GM18861 (cell line): ENCODE data around the gene LDB1.

Source experiments
- ATAC-seq: cut with Tn5 transposase; IDR thresholded peaks from one replicate; pipeline ENCODE4 v1.9.1; 2021; ENCODE audit not compliant: unreplicated experiment

LDB1 gene

GRCh38 chr10:102066399-102067088, 53.6 kb downstream of the LDB1 start:
- no peak for ATAC-seq

- peak; percentile 19 for ATAC-seq
These were observed 54.4 kb downstream of the LDB1 start for GRCh38 chr10:102065561-102066398.

- ATAC-seq: peak; percentile 87
These were observed 55.2 kb downstream of the LDB1 start, which contains the start of gene HPS6 for GRCh38 chr10:102064868-102065560. HPS6 (plus strand) TSS chr10:102065349; CDS start chr10:102065475, 126 bp downstream.

- ATAC-seq: no peak
These were observed 55.7 kb downstream of the LDB1 start for GRCh38 chr10:102064503-102064867.

GRCh38 chr10:102059987-102060386, 60.2 kb downstream of the LDB1 start:
- no peak for ATAC-seq
